Esophagus muscularis mucosa (tissue), 4 donors: Measurements from ENCODE around the gene LLGL1.

ENCODE experiments used
- EP300 ChIP-seq: sonication (generic); formaldehyde crosslinking; IDR thresholded peaks from one replicate; pipeline ENCODE4 v1.6.1; 2017; ENCODE audit warnings: antibody characterized with exemption
- POLR2A ChIP-seq: fragments of 450-650 bp; IDR thresholded peaks from one replicate; pipeline ENCODE4 v1.6.1; 2017; ENCODE audit warnings: antibody characterized with exemption, moderate library complexity, mild to moderate bottlenecking, low read depth
- POLR2AphosphoS5 ChIP-seq, 2 donors: sonication (generic); formaldehyde crosslinking; IDR thresholded peaks; one replicate each; pipeline ENCODE4 v1.6.1; 2017; ENCODE audit warnings: antibody characterized with exemption in 2 of 2
- TF ChIP-seq, protein P1 (sequence below), 3 experiments: fragments of 200-600 bp in 2 of 3; fragments of 450-650 bp in 1 of 3; sonication (generic) in 2 of 3; IDR thresholded peaks; one replicate each; pipeline ENCODE4 v1.5.1; 2017 to 2019; ENCODE audit warnings: antibody characterized with exemption in 3 of 3, mild to moderate bottlenecking in 2 of 3, moderate library complexity in 1 of 3

DNA sequence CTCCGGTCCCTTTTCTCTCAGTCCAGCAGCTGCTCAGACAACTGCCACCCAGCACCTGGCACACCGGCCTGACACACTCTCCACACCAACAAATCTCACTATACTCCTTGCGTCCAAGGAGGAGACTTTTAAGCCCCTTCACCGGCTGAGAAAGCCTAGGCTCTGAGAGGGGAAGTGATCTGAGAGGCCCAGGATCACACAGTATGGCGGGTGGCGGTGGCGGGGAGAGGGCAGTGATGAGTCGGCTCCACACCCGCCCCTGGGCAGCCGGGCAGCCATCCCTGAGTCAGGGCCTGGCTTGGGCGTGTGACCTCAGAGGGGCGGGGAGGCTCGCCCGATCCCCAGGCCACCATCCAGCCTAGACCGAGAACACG lies 32.5 kb downstream of the LLGL1 start:
- TF ChIP-seq POLR2A (no peak), EP300 (no peak), POLR2AphosphoS5 (IDR thresholded peaks at IDR 0.05) (no peak)
- TF ChIP-seq, protein P1, sequence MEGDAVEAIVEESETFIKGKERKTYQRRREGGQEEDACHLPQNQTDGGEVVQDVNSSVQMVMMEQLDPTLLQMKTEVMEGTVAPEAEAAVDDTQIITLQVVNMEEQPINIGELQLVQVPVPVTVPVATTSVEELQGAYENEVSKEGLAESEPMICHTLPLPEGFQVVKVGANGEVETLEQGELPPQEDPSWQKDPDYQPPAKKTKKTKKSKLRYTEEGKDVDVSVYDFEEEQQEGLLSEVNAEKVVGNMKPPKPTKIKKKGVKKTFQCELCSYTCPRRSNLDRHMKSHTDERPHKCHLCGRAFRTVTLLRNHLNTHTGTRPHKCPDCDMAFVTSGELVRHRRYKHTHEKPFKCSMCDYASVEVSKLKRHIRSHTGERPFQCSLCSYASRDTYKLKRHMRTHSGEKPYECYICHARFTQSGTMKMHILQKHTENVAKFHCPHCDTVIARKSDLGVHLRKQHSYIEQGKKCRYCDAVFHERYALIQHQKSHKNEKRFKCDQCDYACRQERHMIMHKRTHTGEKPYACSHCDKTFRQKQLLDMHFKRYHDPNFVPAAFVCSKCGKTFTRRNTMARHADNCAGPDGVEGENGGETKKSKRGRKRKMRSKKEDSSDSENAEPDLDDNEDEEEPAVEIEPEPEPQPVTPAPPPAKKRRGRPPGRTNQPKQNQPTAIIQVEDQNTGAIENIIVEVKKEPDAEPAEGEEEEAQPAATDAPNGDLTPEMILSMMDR (IDR thresholded peaks at IDR 0.05) = peak in 1 of 3 experiments; percentile 11
